IPS DF 4.7 (cell line): ENCODE data around the gene DIDO1.
"Not testable (repeated sequence)": the region's sequence is repeated elsewhere in the genome, so short reads cannot be mapped to it uniquely, and the experiment has no call there.

Experiments used
- DNase-seq: peaks from one replicate; pipeline ENCODE4 v3.0.0-alpha.2; 2013; ENCODE audit warnings: low spot score; ENCODE audit errors: extremely low read depth

DIDO1 gene

DNA sequence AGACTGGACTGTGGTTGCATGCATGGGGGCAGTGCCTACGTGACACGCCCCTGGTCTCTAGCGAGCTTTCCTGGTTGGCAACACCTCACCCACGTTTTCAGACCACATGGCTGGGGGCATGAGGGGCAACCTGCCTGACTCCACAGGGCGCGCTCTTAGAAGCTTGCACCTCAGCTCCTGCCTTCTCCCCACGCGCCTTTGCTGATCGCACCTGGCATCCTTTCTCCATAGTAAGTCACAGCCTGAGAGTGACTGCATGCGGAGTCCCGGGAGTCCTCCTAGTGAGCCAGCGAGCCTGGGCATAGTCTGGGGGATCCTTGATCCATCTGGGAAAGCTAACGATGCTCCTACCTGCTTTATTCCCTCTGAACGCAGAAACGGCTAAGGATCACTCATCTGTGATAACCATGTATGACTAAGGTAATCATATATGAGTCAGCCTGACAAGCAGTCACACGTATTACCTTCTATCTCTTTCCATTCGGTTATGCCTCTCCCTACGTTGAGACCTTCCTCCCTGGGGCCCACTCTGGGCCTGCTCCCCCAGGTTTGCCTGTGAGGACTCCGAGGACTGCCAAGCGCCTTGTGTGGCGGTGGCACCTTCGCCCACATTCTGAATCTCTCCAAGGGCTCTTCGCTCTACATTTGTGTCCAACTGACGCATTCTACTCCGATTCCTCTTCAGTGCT lies 69.2 kb downstream of the DIDO1 start:
- no peak for DNase-seq

GRCh38 chr20:62855120-62855519 lies 71.2 kb downstream of the DIDO1 start:
- DNase-seq = no peak

DNA sequence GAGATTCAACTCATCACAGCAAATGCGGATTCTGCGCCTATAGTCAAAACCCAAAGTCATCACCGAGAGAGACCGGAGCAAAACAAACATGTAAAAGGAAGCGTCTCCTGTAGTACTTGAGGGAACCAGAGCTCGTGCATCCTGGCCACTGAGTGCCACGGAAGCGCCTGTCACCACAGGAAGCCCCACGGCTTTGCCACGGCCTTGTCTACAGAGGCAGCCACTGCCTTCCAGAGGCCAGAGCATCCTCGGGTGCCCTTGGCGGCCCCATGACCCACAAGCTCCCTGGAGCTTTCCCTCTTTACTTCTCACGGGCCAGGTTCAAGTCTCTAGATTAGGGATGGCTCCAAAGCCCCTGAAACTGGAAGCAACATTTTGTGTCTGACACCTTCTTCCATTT lies 72.2 kb downstream of the DIDO1 start:
- DNase-seq = no peak

GRCh38 chr20:62853304-62853703 lies 73.0 kb downstream of the DIDO1 start:
- DNase-seq = not testable (repeated sequence)

- DNase-seq = no peak
Measured at GRCh38 chr20:62852841-62853240, 73.5 kb downstream of the DIDO1 start.

GRCh38 chr20:62852196-62852595 lies 74.1 kb downstream of the DIDO1 start:
- DNase-seq = no peak

DNA sequence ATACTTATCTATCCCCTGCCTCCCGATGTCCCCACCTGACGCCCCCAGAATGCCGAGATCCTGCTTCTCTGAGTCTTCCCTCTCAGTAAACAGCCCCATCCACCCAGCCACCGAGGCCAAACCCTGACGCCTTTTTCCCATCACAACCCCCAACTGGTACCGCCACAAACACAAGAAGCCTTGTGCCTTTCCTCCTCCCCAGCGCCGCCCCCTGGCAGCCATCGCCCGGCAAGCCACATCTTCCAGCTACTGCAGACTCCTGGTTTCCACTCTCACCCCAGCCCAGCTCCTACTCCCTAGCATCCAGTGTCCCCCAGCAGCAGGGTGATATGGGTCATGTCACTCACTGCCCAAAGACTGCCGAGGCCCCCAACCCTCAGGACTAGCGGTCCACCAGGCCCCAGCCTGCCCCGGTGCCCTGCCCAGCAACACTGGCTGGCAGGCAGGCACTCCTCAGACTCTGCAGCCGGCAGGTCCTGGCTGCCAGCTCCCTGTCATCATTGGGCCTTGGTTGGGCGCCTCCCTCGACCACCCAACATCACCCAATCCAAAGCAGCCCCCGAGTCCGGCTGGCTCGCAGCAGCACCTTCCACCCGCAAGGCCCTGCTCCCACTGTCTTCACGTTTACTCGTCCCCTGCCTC lies 75.9 kb downstream of the DIDO1 start:
- DNase-seq = no peak

DNA sequence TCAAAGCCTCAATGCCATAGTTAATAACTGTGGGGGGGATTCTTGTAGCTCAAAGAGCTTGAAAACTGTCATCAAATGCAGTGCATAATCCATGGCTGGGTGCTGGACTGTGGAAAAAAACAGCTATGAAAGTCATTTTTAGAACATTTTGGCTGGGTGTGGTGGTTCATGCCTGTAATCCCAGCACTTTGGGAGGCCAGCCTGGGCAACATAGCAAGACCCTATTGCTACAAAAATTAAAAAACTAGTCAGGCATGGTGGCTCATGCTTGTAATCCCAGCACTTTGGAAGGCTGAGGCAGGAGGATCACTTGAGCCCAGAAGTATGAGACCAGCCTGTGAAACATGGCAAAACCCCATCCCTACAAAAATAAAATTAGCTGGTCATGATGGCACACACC lies 76.9 kb downstream of the DIDO1 start:
- no peak for DNase-seq

DNA sequence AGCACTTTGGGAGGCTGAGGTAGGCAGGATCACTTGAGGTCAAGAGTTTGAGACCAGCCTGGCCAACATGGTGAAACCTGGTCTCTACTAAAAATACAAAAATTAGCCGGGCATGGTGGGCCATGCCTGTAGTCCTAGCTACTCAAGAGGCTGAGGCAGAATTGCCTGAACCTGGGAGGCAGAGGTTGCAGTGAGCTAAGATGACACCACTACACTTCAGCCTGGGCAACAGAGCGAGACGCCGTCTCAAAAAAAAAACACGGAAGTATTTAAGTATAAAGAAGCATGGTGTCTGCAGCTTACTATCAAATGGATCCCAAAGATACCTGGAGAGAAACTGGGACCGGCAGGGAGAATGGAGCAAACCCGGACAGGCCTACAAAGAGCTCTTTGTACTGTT lies 77.4 kb downstream of the DIDO1 start:
- DNase-seq = not testable (repeated sequence)

DNA sequence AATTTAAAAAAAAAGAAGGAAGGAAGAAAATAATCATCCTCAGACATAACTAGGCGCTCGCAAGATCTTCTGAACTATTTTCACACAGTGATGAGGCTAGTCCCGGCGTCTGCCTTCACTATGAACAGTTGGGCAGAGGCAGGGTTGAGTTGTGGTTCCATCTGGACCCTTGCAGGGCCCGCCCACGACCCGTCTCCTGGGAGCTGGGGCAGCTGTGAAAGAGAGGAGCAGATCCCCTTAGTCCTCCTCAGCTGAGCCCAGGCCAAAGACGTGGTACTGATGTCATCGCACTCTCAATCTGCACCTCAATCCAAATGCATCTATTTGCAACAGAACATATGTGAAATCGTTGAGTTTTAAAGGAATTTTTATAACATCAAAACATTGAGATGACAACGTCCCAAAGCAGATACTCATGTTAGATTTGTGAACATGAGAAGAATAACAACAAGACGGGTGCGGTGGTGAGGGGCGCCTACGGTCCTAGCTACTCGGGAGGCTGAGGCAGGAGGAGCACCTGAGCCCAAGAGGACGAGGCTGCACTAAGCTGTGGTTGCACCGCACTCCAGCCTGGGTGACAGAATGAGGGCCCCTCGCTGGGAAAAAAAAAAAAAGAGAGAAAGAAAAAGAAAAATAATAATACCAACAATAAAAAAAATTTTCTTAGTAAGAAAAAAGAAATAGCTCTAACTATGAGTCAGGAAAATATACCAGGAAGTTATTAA lies 80.0 kb downstream of the DIDO1 start:
- DNase-seq = no peak

- no peak for DNase-seq
Measured at GRCh38 chr20:62845416-62846160, 80.7 kb downstream of the DIDO1 start.

- DNase-seq = no peak
Measured at GRCh38 chr20:62844182-62844581, 82.1 kb downstream of the DIDO1 start.

DNA sequence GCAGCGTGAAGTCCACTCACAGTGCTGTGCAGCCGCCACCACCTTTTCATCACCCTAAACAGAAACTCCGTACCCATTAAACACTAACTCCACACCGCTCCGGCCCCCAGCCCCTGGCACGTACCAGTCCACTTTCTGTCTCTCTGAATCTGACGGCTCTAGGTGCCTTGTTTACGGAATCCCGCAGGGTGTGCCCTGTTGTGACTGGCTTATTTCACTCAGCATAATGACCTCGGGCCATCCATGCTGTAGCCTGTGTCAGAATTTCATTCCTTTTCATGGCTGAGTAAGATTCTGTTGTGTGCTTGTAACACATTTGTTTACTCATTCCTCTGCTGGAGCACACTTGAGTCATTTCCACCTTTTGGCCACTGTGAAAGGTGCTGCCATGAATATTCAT lies 82.6 kb downstream of the DIDO1 start:
- no peak for DNase-seq

- DNase-seq = no peak
Measured at GRCh38 chr20:62841705-62842212, 84.5 kb downstream of the DIDO1 start.

GRCh38 chr20:62840244-62841197 lies 85.8 kb downstream of the DIDO1 start:
- no peak for DNase-seq

GRCh38 chr20:62839816-62840215 lies 86.5 kb downstream of the DIDO1 start:
- DNase-seq = no peak

DNA sequence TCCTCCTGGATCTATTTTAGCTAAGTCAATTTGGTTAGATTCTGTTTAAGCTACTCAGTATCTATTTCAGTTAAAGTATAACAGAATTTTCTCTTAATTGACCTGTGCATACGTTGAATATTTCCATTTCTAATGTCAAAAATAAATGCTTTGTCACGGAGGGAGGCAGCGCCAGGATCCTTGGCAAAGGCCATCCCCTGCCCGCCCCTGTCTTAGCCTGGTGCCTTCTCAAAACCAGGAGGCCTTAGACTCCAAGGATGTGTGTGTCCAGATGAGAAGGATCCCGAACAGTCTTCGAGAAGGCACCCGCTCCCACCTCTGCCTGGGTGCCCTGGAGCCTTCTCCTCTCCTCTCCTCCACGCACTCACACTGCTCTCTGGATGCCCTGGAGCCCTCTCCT lies 87.0 kb downstream of the DIDO1 start:
- no peak for DNase-seq

GRCh38 chr20:62838128-62838891 lies 88.0 kb downstream of the DIDO1 start:
- no peak for DNase-seq

DNA sequence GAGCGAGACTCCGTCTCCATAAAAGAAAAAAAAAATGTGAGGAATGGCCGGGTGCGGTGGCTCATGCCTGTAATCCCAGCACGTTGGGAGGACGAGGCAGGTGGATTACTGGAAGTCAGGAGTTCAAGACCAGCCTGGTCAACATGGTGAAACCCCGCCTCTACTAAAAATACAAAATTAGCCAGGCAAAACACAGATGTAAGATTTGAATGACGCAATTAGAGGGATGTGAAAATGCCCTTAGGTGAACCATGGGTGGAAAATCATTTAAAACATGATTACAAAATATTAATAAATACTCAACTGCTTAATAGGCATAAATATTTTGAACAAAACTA lies 88.5 kb downstream of the DIDO1 start:
- DNase-seq = no peak

GRCh38 chr20:62836967-62837490 lies 89.3 kb downstream of the DIDO1 start:
- no peak for DNase-seq
